ENCODE data around the gene SETD6. TPM values are rescaled to one million over a fixed set of nuclear protein-coding genes. Genes with fewer than 3 reads are reported as not detected.
"Not testable (repeated sequence)": the region's sequence is repeated elsewhere in the genome, so short reads cannot be mapped to it uniquely, and the experiment has no call there.

Gene SETD6
- total RNA-seq, 2 experiments from 2014 or later = 8.9 to 9.2 TPM

DNA sequence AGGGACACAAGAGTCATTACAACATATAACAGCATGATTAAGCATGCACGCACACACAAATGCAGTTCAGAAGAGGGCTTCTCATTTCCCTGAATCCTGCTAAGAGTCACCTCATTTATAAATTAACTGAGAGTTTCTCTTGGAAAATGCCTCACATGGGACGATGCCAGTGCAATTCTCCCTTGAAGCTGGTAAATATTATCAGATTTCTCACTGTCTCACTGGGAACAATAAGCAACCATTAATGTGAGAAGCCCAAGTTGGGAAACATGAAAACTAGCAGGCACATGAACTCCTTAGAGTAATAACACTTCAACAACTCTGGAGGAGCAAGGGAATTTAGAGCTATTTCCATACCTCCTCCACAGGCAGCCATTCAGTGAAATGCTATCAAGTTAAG lies 26.4 kb downstream of the SETD6 start:
- ChIA-PET CTCF (no interaction called here), POLR2A (no interaction called here)
- no peak overlapping the region for H3K27ac Mint-ChIP-seq
- H3K36me3 Mint-ChIP-seq (ENCODE audit: low read depth) = peaks cover 87% of the 10 kb centered on the region
- DNase-seq = no peak
- no peaks in the 10 kb centered on the region for H3K9me3 Mint-ChIP-seq
- H3K4me3 Mint-ChIP-seq = no peak overlapping the region
- no peaks in the 10 kb centered on the region for H3K27me3 Mint-ChIP-seq
- peaks cover 15% of the 10 kb centered on the region for H3K4me1 Mint-ChIP-seq

DNA sequence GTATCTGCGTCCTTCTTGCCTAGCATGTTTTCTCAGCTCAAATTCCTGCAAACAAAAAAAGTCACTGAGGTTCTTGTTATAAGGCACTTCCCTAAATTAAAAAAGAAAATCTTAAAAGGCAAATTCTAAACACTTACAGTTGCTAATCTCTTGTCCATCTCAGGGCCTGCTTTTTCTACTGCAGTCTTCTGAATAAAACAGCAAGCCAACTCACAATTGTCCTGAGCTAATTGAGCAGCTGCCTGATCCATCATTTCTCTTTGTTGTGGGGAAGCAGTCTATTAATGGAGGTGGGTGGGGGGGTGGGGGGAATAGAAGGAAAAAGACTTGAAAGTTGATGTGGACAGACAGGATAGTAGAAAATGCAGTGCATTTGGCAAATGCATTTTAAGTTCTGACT lies 27.0 kb downstream of the SETD6 start:
- H3K9me3 Mint-ChIP-seq = no peaks in the 10 kb centered on the region
- ChIA-PET POLR2A (no interaction called here), CTCF (no interaction called here)
- no peaks in the 10 kb centered on the region for H3K27me3 Mint-ChIP-seq
- H3K4me3 Mint-ChIP-seq = no peak overlapping the region
- H3K4me1 Mint-ChIP-seq = peaks cover 12% of the 10 kb centered on the region
- no peak for DNase-seq
- no peak overlapping the region for H3K27ac Mint-ChIP-seq
- H3K36me3 Mint-ChIP-seq (ENCODE audit: low read depth) = peaks cover 87% of the 10 kb centered on the region

DNA sequence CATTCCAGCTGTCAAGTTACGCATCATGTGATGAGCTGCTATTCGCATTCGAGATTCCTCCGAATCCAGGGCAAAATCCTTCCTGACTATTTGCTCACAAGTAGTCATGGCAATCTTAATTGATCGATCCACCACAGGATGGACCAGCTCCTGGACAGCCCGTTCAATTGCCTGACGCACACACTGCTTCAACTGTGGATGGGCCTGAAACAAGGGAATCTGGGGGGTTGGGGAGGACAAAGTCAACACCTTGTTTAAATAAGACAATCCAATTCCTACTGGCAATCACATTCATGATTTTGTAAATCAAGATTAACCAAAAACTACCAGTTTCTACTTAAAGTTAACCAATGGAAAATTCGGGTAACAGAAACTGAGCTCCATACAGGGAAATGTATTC lies 28.4 kb downstream of the SETD6 start:
- DNase-seq = no peak
- Mint-ChIP-seq H3K4me3 (no peak overlapping the region), H3K27ac (no peak overlapping the region), H3K9me3 (no peaks in the 10 kb centered on the region), H3K27me3 (no peaks in the 10 kb centered on the region), H3K4me1 (peaks cover under 1% of the 10 kb centered on the region), H3K36me3 (ENCODE audit: low read depth) (peaks cover 87% of the 10 kb centered on the region)
- ChIA-PET POLR2A (interaction anchor here (1.2 kb wide), 1 partner anchor 30 kb away, joined by 4 read pairs; no protein-coding TSS in a partner anchor), CTCF (no interaction called here)

DNA sequence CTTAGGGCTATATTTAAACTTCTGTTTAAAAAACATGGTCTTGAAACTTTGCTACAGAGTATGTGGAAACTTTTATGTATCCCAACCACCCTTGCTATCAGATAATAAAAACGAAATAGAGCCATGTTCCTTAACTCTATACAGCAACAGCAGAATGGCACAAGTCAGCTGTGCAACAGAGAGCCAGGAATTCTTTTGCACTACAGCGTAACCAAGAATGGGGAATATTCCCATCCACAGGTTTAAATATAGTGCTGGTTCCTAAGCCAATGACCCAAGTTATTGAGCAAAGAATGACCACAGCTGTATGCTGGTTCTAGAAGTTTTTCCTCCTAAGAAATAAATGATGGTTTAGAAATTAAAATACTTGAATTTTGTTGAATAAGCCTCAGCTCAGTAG lies 33.1 kb downstream of the SETD6 start:
- DNase-seq = no peak
- Mint-ChIP-seq H3K9me3 (no peaks in the 10 kb centered on the region), H3K4me3 (no peak overlapping the region), H3K27ac (no peak overlapping the region), H3K4me1 (no peaks in the 10 kb centered on the region), H3K27me3 (no peaks in the 10 kb centered on the region), H3K36me3 (ENCODE audit: low read depth) (peaks cover 88% of the 10 kb centered on the region)
- POLR2A ChIA-PET = no interaction called here
- CTCF ChIA-PET = interaction anchor here (0.7 kb wide), 1 partner anchor 49 kb away, joined by 4 read pairs; no protein-coding TSS in a partner anchor

DNA sequence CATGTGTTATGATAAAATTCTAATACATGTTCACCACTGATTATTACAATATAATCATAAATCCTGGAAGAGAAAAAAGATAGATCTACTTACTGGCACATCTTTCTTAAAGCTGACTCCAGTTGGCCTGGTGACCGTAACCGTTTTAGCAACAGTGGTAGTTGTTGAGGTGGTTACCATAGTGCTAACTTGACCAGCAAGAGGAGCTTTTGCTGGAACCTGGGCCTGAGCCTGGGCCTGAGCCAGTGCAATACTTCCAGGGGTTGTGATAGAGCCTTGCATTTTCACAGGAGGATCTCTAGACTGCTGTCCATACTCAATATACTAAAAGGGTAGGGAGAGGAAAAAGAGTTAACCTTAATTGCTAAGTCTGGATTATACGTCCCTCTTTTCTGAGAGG lies 36.2 kb downstream of the SETD6 start:
- no peak for DNase-seq
- Mint-ChIP-seq H3K36me3 (ENCODE audit: low read depth) (peaks cover 88% of the 10 kb centered on the region), H3K4me1 (no peaks in the 10 kb centered on the region), H3K4me3 (no peak overlapping the region), H3K9me3 (no peaks in the 10 kb centered on the region), H3K27ac (no peak overlapping the region), H3K27me3 (no peaks in the 10 kb centered on the region)
- ChIA-PET POLR2A (no interaction called here), CTCF (no interaction called here)

DNA sequence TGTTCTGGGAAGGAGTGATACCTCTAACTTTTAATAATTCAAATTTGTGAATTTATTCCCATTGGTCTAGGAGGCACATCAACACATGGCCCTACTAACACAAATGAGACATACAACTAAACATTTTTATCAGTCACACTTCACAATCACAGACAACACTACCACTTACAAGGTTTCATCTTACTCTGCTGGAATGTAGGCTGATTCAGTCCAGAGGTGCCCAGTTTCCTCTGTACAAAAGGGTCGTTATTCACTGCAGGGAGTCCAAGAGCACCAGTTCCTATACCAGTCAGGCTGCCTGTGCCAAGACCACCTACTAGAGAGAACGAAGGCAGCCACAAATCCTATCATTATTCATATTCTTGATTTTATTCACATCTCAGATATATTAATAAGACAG lies 41.4 kb downstream of the SETD6 start:
- ChIA-PET POLR2A (interaction anchor here (1.6 kb wide), 1 partner anchor 32 kb away, joined by 3 read pairs; no protein-coding TSS in a partner anchor), CTCF (no interaction called here)
- Mint-ChIP-seq H3K9me3 (no peaks in the 10 kb centered on the region), H3K36me3 (ENCODE audit: low read depth) (peaks cover 67% of the 10 kb centered on the region), H3K27me3 (no peaks in the 10 kb centered on the region), H3K27ac (no peak overlapping the region), H3K4me3 (no peak overlapping the region), H3K4me1 (no peaks in the 10 kb centered on the region)
- DNase-seq = no peak

DNA sequence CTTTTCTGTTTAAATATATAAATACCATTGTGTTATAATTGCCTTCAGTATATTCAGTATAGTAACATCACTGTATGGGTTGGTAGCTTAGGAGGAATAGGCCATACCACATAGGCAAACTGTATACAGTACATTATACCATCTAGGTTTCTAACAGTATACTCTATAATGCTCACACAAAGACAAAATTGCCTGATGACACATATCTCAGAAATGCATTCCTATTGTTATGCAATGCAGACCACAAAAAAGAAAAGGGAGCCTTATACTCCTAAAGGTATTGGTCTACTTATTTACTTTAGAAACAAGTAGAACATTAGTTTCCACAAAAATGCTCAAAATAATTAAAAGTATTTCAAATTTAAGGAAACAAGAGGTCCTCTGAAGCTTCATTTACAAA lies 47.9 kb downstream of the SETD6 start:
- H3K9me3 Mint-ChIP-seq = no peaks in the 10 kb centered on the region
- no peaks in the 10 kb centered on the region for H3K27me3 Mint-ChIP-seq
- no peak overlapping the region for H3K4me3 Mint-ChIP-seq
- H3K27ac Mint-ChIP-seq = no peak overlapping the region
- CTCF ChIA-PET = no interaction called here
- H3K4me1 Mint-ChIP-seq = no peaks in the 10 kb centered on the region
- H3K36me3 Mint-ChIP-seq (ENCODE audit: low read depth) = peaks cover 62% of the 10 kb centered on the region
- POLR2A ChIA-PET = no interaction called here
- DNase-seq = no peak

DNA sequence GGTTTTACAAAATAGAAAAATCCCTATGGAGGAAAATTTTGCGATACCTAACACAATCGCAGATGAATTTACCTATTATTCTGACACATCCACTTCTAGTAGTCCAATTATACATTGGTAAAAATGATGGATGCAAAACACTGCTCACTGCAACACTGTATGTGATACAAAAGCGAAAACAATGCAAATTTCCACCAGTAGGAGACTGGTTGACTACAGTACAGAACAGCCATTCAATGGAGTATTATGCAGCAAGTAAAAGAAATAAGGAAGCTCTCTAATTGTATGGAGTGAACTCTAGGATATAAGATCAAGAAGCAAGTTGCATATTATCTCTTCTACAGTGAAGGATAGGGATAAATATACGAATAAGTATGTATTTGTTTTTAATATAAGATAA lies 48.5 kb downstream of the SETD6 start:
- Mint-ChIP-seq H3K36me3 (ENCODE audit: low read depth) (peaks cover 62% of the 10 kb centered on the region), H3K27me3 (no peaks in the 10 kb centered on the region), H3K9me3 (no peaks in the 10 kb centered on the region), H3K27ac (no peak overlapping the region), H3K4me3 (no peak overlapping the region), H3K4me1 (peaks cover 2% of the 10 kb centered on the region)
- POLR2A ChIA-PET = no interaction called here
- CTCF ChIA-PET = no interaction called here
- no peak for DNase-seq

DNA sequence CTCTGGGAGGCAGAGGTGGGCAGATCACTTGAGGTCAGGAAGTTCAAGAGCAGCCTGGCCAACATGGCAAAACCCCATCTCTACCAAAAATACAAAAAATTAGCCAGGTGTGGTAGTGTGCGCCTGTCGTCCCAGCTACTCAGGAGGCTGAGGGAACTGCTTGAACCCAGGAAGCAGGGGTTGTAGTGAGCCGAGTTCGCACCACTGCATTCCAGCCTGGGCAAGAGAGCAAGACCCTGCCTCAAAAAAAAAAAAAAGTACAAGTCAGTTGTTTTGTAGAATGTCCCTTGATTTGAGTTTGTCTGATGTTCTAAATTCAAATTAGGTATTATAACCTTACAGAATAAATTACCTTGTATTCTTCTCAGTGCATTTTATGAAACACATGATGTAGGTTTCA lies 50.4 kb downstream of the SETD6 start:
- CTCF ChIA-PET = not testable (repeated sequence)

More for the DNA sequence above, 50.4 kb downstream of the SETD6 start:
- H3K27ac Mint-ChIP-seq, H3K9me3 Mint-ChIP-seq, POLR2A ChIA-PET, H3K27me3 Mint-ChIP-seq, DNase-seq, H3K4me1 Mint-ChIP-seq, H3K4me3 Mint-ChIP-seq: not testable (repeated sequence)
- H3K36me3 Mint-ChIP-seq (ENCODE audit: low read depth) = peaks cover 67% of the 10 kb centered on the region

Other genes starting within 250 kb of the SETD6 start
- not detected for gene PRSS54, start 220.5 kb upstream of the SETD6 start, total RNA-seq
- 10 to 100 TPM; 10.2 to 11.0 TPM for gene GINS3, start 123.0 kb upstream of the SETD6 start, total RNA-seq
- gene NDRG4, start 15.4 kb upstream of the SETD6 start, total RNA-seq = 1 to 10 TPM in 1 of 2 experiments, under 1 TPM in 1; 0.83 to 1.2 TPM
- gene CNOT1, start 114.3 kb downstream of the SETD6 start, total RNA-seq = 100 to 1,000 TPM; 226 to 236 TPM
- gene SLC38A7, start 169.3 kb downstream of the SETD6 start, total RNA-seq = 10 to 100 TPM; 10.5 to 11.4 TPM
- gene GOT2, start 218.8 kb downstream of the SETD6 start, total RNA-seq = 10 to 100 TPM; 78.6 to 82.2 TPM

Data from activated CD4-positive, alpha-beta memory T cell treated with anti-CD3 and anti-CD28 coated beads, Interleukin-2, amount 10 ng/mL, durations not matched to agents 7 days and 5 days (primary cell).